Choroid plexus epithelial cell (primary cell): ENCODE measurements around the gene TOMM34.

Experiments used
- DNase-seq: peaks from one replicate; pipeline ENCODE4 v3.0.0-alpha.2; 2010; ENCODE audit warnings: low read depth
- H3K4me3 ChIP-seq: 2 replicates; pipeline ENCODE4 v1.5.1; 2011; ENCODE audit warnings: low read depth, mild to moderate bottlenecking, control low read depth, low read length, moderate library complexity
- CTCF ChIP-seq: conservative IDR thresholded peaks from 2 replicates; pipeline ENCODE4 v1.5.1; 2011; ENCODE audit warnings: low read depth, mild to moderate bottlenecking, control low read depth, inconsistent platforms, low read length, moderate library complexity

TOMM34 gene

GRCh38 chr20:44963325-44964215 lies 3.4 kb upstream of the TOMM34 start:
- DNase-seq = no peak
- H3K4me3 ChIP-seq = no peak overlapping the region
- TF ChIP-seq CTCF = no peak

- DNase-seq = no peak
- no peak for TF ChIP-seq CTCF
- no peak overlapping the region for H3K4me3 ChIP-seq
Measured at GRCh38 chr20:44962483-44962882, 2.3 kb upstream of the TOMM34 start.

GRCh38 chr20:44961870-44962267 lies 1.7 kb upstream of the TOMM34 start:
- DNase-seq = peak; percentile 35
- no peak overlapping the region for H3K4me3 ChIP-seq
- no peak for TF ChIP-seq CTCF

- TF ChIP-seq CTCF = no peak
- DNase-seq = no peak
- no peak overlapping the region for H3K4me3 ChIP-seq
Measured at GRCh38 chr20:44961011-44961869, 1.0 kb upstream of the TOMM34 start.

- TF ChIP-seq CTCF = peak; percentile 20
- peak overlapping the region; percentile 87 for H3K4me3 ChIP-seq
- DNase-seq = peak; percentile 67
Measured at GRCh38 chr20:44959638-44960102, 527 bp downstream of the TOMM34 start.

GRCh38 chr20:44959082-44959637 lies 1.0 kb downstream of the TOMM34 start:
- no peak for TF ChIP-seq CTCF
- H3K4me3 ChIP-seq = peak overlapping the region; percentile 87
- peak; percentile 23 for DNase-seq
